Adrenal gland (tissue), 12 donors: ENCODE results near the gene SERPINE1. TPM values are rescaled to one million over a fixed set of nuclear protein-coding genes. Genes with fewer than 3 reads are reported as not detected.

Experiments used
- DNase-seq, 7 donors: peaks; one replicate each; pipeline ENCODE4 v3.0.0-alpha.2; 2019 to 2020
- H3K27ac ChIP-seq, 5 donors: fragments of 200-600 bp; sonication (generic) in 4 of 5; 1 replicate in 3 of 5; 2 replicates in 2 of 5; pipeline versions ENCODE4 v1.5.1 to v1.8.0; 2016 to 2020; ENCODE audit warnings: mild to moderate bottlenecking in 1 of 5
- H3K27me3 ChIP-seq: fragments of 200-600 bp; 2 replicates; pipeline ENCODE4 v1.8.0; 2021
- H3K36me3 ChIP-seq, 2 donors: fragments of 200-600 bp; replicated peaks in 1 of 2; 1 replicate in 1 of 2; 2 replicates in 1 of 2; pipeline versions ENCODE4 v1.5.1 to v1.8.0; 2018 to 2022
- H3K4me1 ChIP-seq, 2 donors: fragments of 200-600 bp; replicated peaks in 1 of 2; 1 replicate in 1 of 2; 2 replicates in 1 of 2; pipeline versions ENCODE4 v1.5.1 to v1.8.0; 2018 to 2021
- H3K4me3 ChIP-seq, 4 donors: fragments of 200-600 bp; sonication (generic) in 3 of 4; one replicate each; pipeline ENCODE4 v1.5.1; 2016 to 2018
- H3K9me3 ChIP-seq, 3 donors: fragments of 200-600 bp; sonication (generic) in 1 of 3; replicated peaks in 1 of 3; 1 replicate in 2 of 3; 2 replicates in 1 of 3; pipeline versions ENCODE4 v1.5.1 to v1.8.0; 2016 to 2021
- CTCF ChIP-seq, 6 experiments: fragments of 450-650 bp in 4 of 6; fragments of 200-600 bp in 2 of 6; sonication (generic) in 1 of 6; IDR thresholded peaks; 1 replicate in 5 of 6; 2 replicates in 1 of 6; pipeline versions ENCODE4 v1.5.1 to v1.8.0; 2016 to 2021; ENCODE audit warnings: antibody characterized with exemption in 6 of 6, mild to moderate bottlenecking in 2 of 6, moderate library complexity in 1 of 6
- POLR2A ChIP-seq, 2 donors: fragments of 450-650 bp; IDR thresholded peaks; one replicate each; pipeline ENCODE4 v1.6.1; 2017; ENCODE audit warnings: antibody characterized with exemption in 2 of 2, mild to moderate bottlenecking in 2 of 2, moderate library complexity in 1 of 2
- WGBS, 4 donors: extraction: QIAGEN DNeasy Blood & Tissue Kit in 2 of 4; methylation state at CpG; one replicate each; pipeline versions ENCODE4 v1.1.5 to v1.1.7; 2013 to 2017; 5-methylcytosine and 5-hydroxymethylcytosine counted together
- intact Hi-C, 2 donors: fragments of 100-400 bp; cut with DNase I; formaldehyde crosslinking; loops; one replicate each; pipeline versions ENCODE4 v1.14.1 to v1.15.0; 2022 to 2023
- polyA plus RNA-seq, 3 donors: library from polyadenylated mRNA; stranded (reverse); fragments of 200-250 nt in 2 of 3; fragments of 350-450 nt in 1 of 3; fragmentation: Illumina TruSeq in 1 of 3; extraction: RNeasy Lipid Tissue Mini Kit (QIAGEN cat#74804) in 1 of 3; gene quantifications; one replicate each; pipeline ENCODE4 v1.2.3, GENCODE V29; 2013 to 2014
- total RNA-seq, 9 donors: library from RNA; depleted of rRNA in 4 of 9; stranded (reverse); fragments of >200 nt in 4 of 9; fragments of 120-200 nt in 1 of 9; fragmentation: NEBNext Ultra II Directional in 1 of 9; extraction: Animal tissue kit (Norgen Biotek cat#: 25700) in 1 of 9; gene quantifications; one replicate each; pipeline versions ENCODE4 v1.1.0 to v1.2.4, GENCODE V29; 2013 to 2023
- donor health status: healthy with polysubstance abuse.
- donor health status: Bipolar disorder and iron deficiency.
- donor health status: DM: yes; HTN: yes; CAD: no.
- donor health status: DM: no; HTN: no; CAD: no.
- donor health status: DM: no; HTN: no; CAD: no.
- donor health status: DM: yes; HTN: yes; CAD: no.

The SERPINE1 gene
- total and polyA plus RNA-seq, 12 donors = 4.8 to 118 (median 20.9) TPM

- no peak for DNase-seq
- WGBS, 4 donors = 0 to 1% (median 1%) methylated on average over 4 to 11 of the region's 11 CpGs; no CpG with 5 or more reads in 1 of the 4 donors
- Histone ChIP-seq H3K27me3 (peaks cover 46% of the 10 kb centered on the region), H3K4me1 (peaks cover 12 to 34% of the 10 kb centered on the region in 2 donors), H3K36me3 (no peaks in the 10 kb centered on the region), H3K4me3 (no peak overlapping the region), H3K27ac (no peak overlapping the region), H3K9me3 (no peaks in the 10 kb centered on the region)
- intact Hi-C loops = loop anchor here in 1 of 2 donors (10.0 kb wide), 1 partner anchor 272 kb away; the partner anchor contains the start of gene ACHE
- TF ChIP-seq POLR2A (IDR thresholded peaks at IDR 0.05) (no peak), CTCF (IDR thresholded peaks at IDR 0.05) (no peak)
These were observed 39.7 kb downstream of the SERPINE1 start for GRCh38 chr7:101166648-101166908.

GRCh38 chr7:101166909-101167644, 40.2 kb downstream of the SERPINE1 start:
- intact Hi-C loops = loop anchor here in 1 of 2 donors (10.0 kb wide), 1 partner anchor 272 kb away; the partner anchor contains the start of gene ACHE
- peaks cover 12 to 35% of the 10 kb centered on the region in 2 donors for H3K4me1 ChIP-seq
- TF ChIP-seq POLR2A (IDR thresholded peaks at IDR 0.05) (no peak), CTCF (IDR thresholded peaks at IDR 0.05) (no peak)
- H3K36me3 ChIP-seq = no peaks in the 10 kb centered on the region
- DNase-seq = no peak
- H3K4me3 ChIP-seq = no peak overlapping the region
- no peaks in the 10 kb centered on the region for H3K9me3 ChIP-seq
- H3K27ac ChIP-seq = no peak overlapping the region
- 0 to 1% (median 0%) methylated on average over 12 to 19 of the region's 19 CpGs for WGBS, 4 donors
- peaks cover 51% of the 10 kb centered on the region for H3K27me3 ChIP-seq

GRCh38 chr7:101167645-101168411, 40.9 kb downstream of the SERPINE1 start:
- intact Hi-C loops = loop anchor here in 1 of 2 donors (10.0 kb wide), 1 partner anchor 273 kb away; the partner anchor contains the start of gene ACHE
- peaks cover 59% of the 10 kb centered on the region for H3K27me3 ChIP-seq
- TF ChIP-seq POLR2A (IDR thresholded peaks at IDR 0.05) (no peak), CTCF (IDR thresholded peaks at IDR 0.05) (no peak)
- H3K4me1 ChIP-seq = peaks cover 12 to 37% of the 10 kb centered on the region in 2 donors
- no peak overlapping the region for H3K4me3 ChIP-seq
- H3K9me3 ChIP-seq = no peaks in the 10 kb centered on the region
- 5 to 6% (median 5%) methylated on average over 11 to 12 of the region's 12 CpGs for WGBS, 4 donors
- H3K27ac ChIP-seq = no peak overlapping the region
- no peaks in the 10 kb centered on the region for H3K36me3 ChIP-seq
- DNase-seq = no peak

GRCh38 chr7:101168412-101169049, 41.6 kb downstream of the SERPINE1 start:
- no peak for TF ChIP-seq CTCF (IDR thresholded peaks at IDR 0.05)
- TF ChIP-seq POLR2A (IDR thresholded peaks at IDR 0.05) = no peak
- intact Hi-C loops = loop anchor here in 1 of 2 donors (10.0 kb wide), 1 partner anchor 274 kb away; the partner anchor contains the start of gene ACHE
- WGBS, 4 donors = 1 to 8% (median 2%) methylated on average over 4 to 6 of the region's 6 CpGs
- DNase-seq = no peak
- Histone ChIP-seq H3K27me3 (peaks cover 66% of the 10 kb centered on the region), H3K4me1 (peaks cover 16 to 40% of the 10 kb centered on the region in 2 donors), H3K27ac (no peak overlapping the region), H3K36me3 (no peaks in the 10 kb centered on the region), H3K9me3 (no peaks in the 10 kb centered on the region), H3K4me3 (no peak overlapping the region)
